GM23338 (cell line): Measurements from ENCODE around the gene ERGIC3. TPM values are rescaled to one million over a fixed set of nuclear protein-coding genes. Genes with fewer than 3 reads are reported as not detected.

Experiments used
- ATAC-seq: fragments of 200-7000 bp; cut with Tn5 transposase; 3 replicates; pipeline ENCODE4 v1.9.1; 2020
- DNase-seq: peaks from one replicate; pipeline ENCODE4 v3.0.0-alpha.2; 2015; ENCODE audit warnings: low spot score
- H2AFZ ChIP-seq: fragments of 200-600 bp; sonication (generic); 2 replicates; pipeline ENCODE4 v1.8.0; 2016; ENCODE audit warnings: antibody characterized with exemption, mild to moderate bottlenecking, moderate library complexity
- H3F3A ChIP-seq: fragments of 200-600 bp; sonication (generic); replicated peaks from 2 replicates; pipeline ENCODE4 v1.8.0; 2017; ENCODE audit warnings: antibody characterized with exemption, mixed run types, low read depth
- H3K27ac ChIP-seq: fragments of 200-600 bp; sonication (generic); 2 replicates; pipeline ENCODE4 v1.6.1; 2016; ENCODE audit warnings: low read depth
- H3K27me3 ChIP-seq: fragments of 200-600 bp; sonication (generic); 2 replicates; pipeline ENCODE4 v1.8.0; 2016; ENCODE audit warnings: mild to moderate bottlenecking, mixed run types, moderate library complexity; ENCODE audit not compliant: insufficient read depth
- H3K36me3 ChIP-seq: fragments of 200-600 bp; sonication (generic); 2 replicates; pipeline ENCODE4 v1.8.0; 2016; ENCODE audit warnings: mild to moderate bottlenecking; ENCODE audit not compliant: insufficient read depth
- H3K4me1 ChIP-seq: fragments of 200-600 bp; sonication (generic); 2 replicates; pipeline ENCODE4 v1.8.0; 2016; ENCODE audit warnings: mild to moderate bottlenecking, moderate library complexity; ENCODE audit not compliant: insufficient read depth
- H3K4me2 ChIP-seq: fragments of 200-600 bp; sonication (generic); 2 replicates; pipeline ENCODE4 v1.7.1; 2017; ENCODE audit warnings: mixed run types
- H3K4me3 ChIP-seq: fragments of 200-600 bp; sonication (generic); 2 replicates; pipeline ENCODE4 v1.6.1; 2016; ENCODE audit warnings: mixed run types
- H3K79me2 ChIP-seq: fragments of 200-600 bp; sonication (generic); replicated peaks from 2 replicates; pipeline ENCODE4 v1.8.0; 2017; ENCODE audit warnings: mild to moderate bottlenecking; ENCODE audit not compliant: insufficient read depth
- H3K9me2 ChIP-seq: fragments of 200-600 bp; sonication (generic); 2 replicates; pipeline ENCODE4 v1.8.0; 2017; ENCODE audit not compliant: insufficient read depth
- H4K20me1 ChIP-seq: fragments of 200-600 bp; sonication (generic); replicated peaks from 2 replicates; pipeline ENCODE4 v1.8.0; 2017; ENCODE audit warnings: mild to moderate bottlenecking; ENCODE audit not compliant: insufficient read depth
- H3K27ac Mint-ChIP-seq: 2 replicates; pipeline ENCODE4 v1.8.0; 2020; ENCODE audit warnings: inconsistent platforms, mild to moderate bottlenecking, moderate library complexity, mixed read lengths
- H3K27me3 Mint-ChIP-seq: 3 replicates; pipeline ENCODE4 v1.8.0; 2022; ENCODE audit warnings: low read depth, mild to moderate bottlenecking, moderate library complexity, mixed read lengths, inconsistent platforms; ENCODE audit not compliant: insufficient read depth, poor library complexity
- H3K36me3 Mint-ChIP-seq: 3 replicates; pipeline ENCODE4 v1.8.0; 2021; ENCODE audit warnings: low read depth, mild to moderate bottlenecking, inconsistent platforms, moderate library complexity, mixed read lengths
- H3K4me1 Mint-ChIP-seq: 3 replicates; pipeline ENCODE4 v1.8.0; 2020; ENCODE audit warnings: mild to moderate bottlenecking, inconsistent platforms, mixed read lengths
- H3K4me3 Mint-ChIP-seq: 3 replicates; pipeline ENCODE4 v1.8.0; 2021; ENCODE audit warnings: moderate library complexity, mild to moderate bottlenecking, inconsistent platforms, mixed read lengths
- H3K9me3 Mint-ChIP-seq: 3 replicates; pipeline ENCODE4 v1.8.0; 2020; ENCODE audit warnings: moderate library complexity, mild to moderate bottlenecking, inconsistent platforms, mixed read lengths
- CREB1 ChIP-seq: fragments of 250-450 bp; sonication (Bioruptor Pico); IDR thresholded peaks from 2 replicates; pipeline ENCODE4 v1.5.0; 2020; ENCODE audit warnings: low read depth, mild to moderate bottlenecking, moderate library complexity
- CTCF ChIP-seq, 2 experiments: fragments of 200-600 bp in 1 of 2; sonication (generic) in 1 of 2; conservative IDR thresholded peaks; 2 replicates each; pipeline versions ENCODE4 v1.5.1 to v1.6.1; 2016 to 2017; ENCODE audit warnings: antibody characterized with exemption in 2 of 2, low read depth in 2 of 2, mild to moderate bottlenecking in 2 of 2, moderate library complexity in 1 of 2
- ETS1 ChIP-seq: IDR thresholded peaks from 2 replicates; pipeline ENCODE4 v1.6.1; 2016; ENCODE audit warnings: antibody characterized with exemption
- EZH2 ChIP-seq: fragments of 200-600 bp; sonication (generic); IDR thresholded peaks from one replicate; pipeline ENCODE4 v1.8.0; 2017; ENCODE audit warnings: antibody characterized with exemption, mild to moderate bottlenecking, low read depth; ENCODE audit not compliant: unreplicated experiment
- EZH2phosphoT487 ChIP-seq: fragments of 200-600 bp; sonication (generic); IDR thresholded peaks from one replicate; pipeline ENCODE4 v1.8.1; 2018; ENCODE audit warnings: antibody characterized with exemption; ENCODE audit not compliant: unreplicated experiment
- JUNB ChIP-seq: IDR thresholded peaks from one replicate; pipeline ENCODE4 v1.6.1; 2016; ENCODE audit warnings: antibody characterized with exemption; ENCODE audit not compliant: unreplicated experiment
- NANOG ChIP-seq: IDR thresholded peaks from 2 replicates; pipeline ENCODE4 v1.6.1; 2016; ENCODE audit warnings: antibody characterized with exemption, borderline replicate concordance
- POLR2AphosphoS5 ChIP-seq: IDR thresholded peaks from 2 replicates; pipeline ENCODE4 v1.6.1; 2016; ENCODE audit warnings: antibody characterized with exemption, low read depth
- REST ChIP-seq: IDR thresholded peaks from one replicate; pipeline ENCODE4 v1.6.1; 2018; ENCODE audit warnings: antibody characterized with exemption; ENCODE audit not compliant: unreplicated experiment
- STAT1 ChIP-seq: IDR thresholded peaks from one replicate; pipeline ENCODE4 v1.6.1; 2016; ENCODE audit warnings: antibody characterized with exemption; ENCODE audit not compliant: unreplicated experiment
- ZNF114 ChIP-seq: fragments of 250-450 bp; sonication (Bioruptor Pico); IDR thresholded peaks from 2 replicates; pipeline ENCODE4 v1.5.0; 2020; ENCODE audit warnings: mild to moderate bottlenecking, moderate library complexity
- ZNF331 ChIP-seq: fragments of 250-450 bp; sonication (Bioruptor Pico); IDR thresholded peaks from 2 replicates; pipeline ENCODE4 v1.5.0; 2020; ENCODE audit warnings: low read depth, mild to moderate bottlenecking, moderate library complexity
- ZNF462 ChIP-seq: fragments of 250-450 bp; sonication (Bioruptor Pico); IDR thresholded peaks from 2 replicates; pipeline ENCODE4 v1.5.0; 2020; ENCODE audit warnings: mild to moderate bottlenecking, moderate library complexity
- polyA plus RNA-seq: library from polyadenylated mRNA; unstranded; fragments of >200 nt; fragmentation: Nextera tagmentation; extraction: Ambion mirVana; gene quantifications from 2 replicates; pipeline ENCODE4 v1.2.1, GENCODE V29; 2016
- total RNA-seq: library from RNA; depleted of rRNA; stranded (reverse); fragments of >200 nt; shearing (Covaris generic); gene quantifications from 2 replicates; pipeline ENCODE4 v1.2.3, GENCODE V29; 2014

Gene ERGIC3
- total and polyA plus RNA-seq, 2 experiments from 2014 or later: 139 to 147 TPM

GRCh38 chr20:35583636-35584560, 42.0 kb downstream of the ERGIC3 start:
- H3F3A ChIP-seq: 0 out of 2 replicates have a peak, but pooled peaks cover 3% of the 10 kb centered on the region
- no peak for ATAC-seq
- H3K36me3 Mint-ChIP-seq: no peaks in the 10 kb centered on the region
- TF ChIP-seq ZNF331 (CRISPR knock-in tag): no peak
- no peak for TF ChIP-seq EZH2phosphoT487
- TF ChIP-seq STAT1: no peak
- TF ChIP-seq ZNF114 (CRISPR knock-in tag): no peak
- TF ChIP-seq EZH2: no peak
- no peak for TF ChIP-seq ETS1
- TF ChIP-seq NANOG: no peak
- no peak for TF ChIP-seq CTCF (conservative IDR thresholded peaks at IDR 0.05; ENCODE audit: low read depth in 2 of 2)
- no peak for TF ChIP-seq ZNF462 (CRISPR knock-in tag)
- no peak for TF ChIP-seq JUNB
- TF ChIP-seq CREB1: no peak
- TF ChIP-seq REST: no peak
- no peak for TF ChIP-seq POLR2AphosphoS5
- H3K27ac Mint-ChIP-seq: no peak overlapping the region
- H3K27me3 Mint-ChIP-seq: peaks cover 3% of the 10 kb centered on the region
- no peaks in the 10 kb centered on the region for H3K79me2 ChIP-seq
- H3K27ac ChIP-seq: no peak overlapping the region
- H3K4me1 ChIP-seq: peaks cover 5% of the 10 kb centered on the region; the same call in 1 of the 2 replicates
- no peaks in the 10 kb centered on the region; the same call in 2 of the 3 replicates for H3K4me1 Mint-ChIP-seq
- H3K36me3 ChIP-seq: no peaks in the 10 kb centered on the region
- no peak overlapping the region for H2AFZ ChIP-seq
- no peak overlapping the region for H3K4me3 ChIP-seq
- H3K27me3 ChIP-seq: no peaks in the 10 kb centered on the region
- no peaks in the 10 kb centered on the region for H3K9me2 ChIP-seq
- H3K9me3 Mint-ChIP-seq: no peaks in the 10 kb centered on the region; the same call in 1 of the 3 replicates
- H4K20me1 ChIP-seq: no peaks in the 10 kb centered on the region
- H3K4me2 ChIP-seq: no peak overlapping the region
- no peak for DNase-seq
- H3K4me3 Mint-ChIP-seq: no peak overlapping the region
